ENCODE data around the gene IL36A. TPM values are rescaled to one million over a fixed set of nuclear protein-coding genes. Genes with fewer than 3 reads are reported as not detected.

The IL36A gene
- total RNA-seq, 1 experiment from 2014 or later = not detected

DNA sequence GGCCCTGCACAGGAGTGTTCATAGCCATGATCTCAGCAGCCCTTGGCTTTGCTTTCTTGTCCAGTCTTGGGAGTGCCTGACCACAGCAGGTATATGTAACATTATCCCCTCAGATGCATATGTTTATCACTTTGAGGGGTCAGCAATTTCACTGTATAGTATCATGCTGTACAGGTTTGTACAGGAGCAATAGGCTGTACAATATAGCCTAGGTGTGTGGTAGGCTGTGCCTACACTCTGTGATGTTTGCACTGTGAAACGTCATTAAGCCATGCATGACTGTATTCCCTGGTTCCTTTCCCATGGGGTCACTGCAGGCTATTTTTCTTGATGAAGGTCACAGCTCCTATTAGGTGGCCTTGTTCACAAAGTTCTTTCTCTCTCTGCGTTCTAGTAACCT lies 32.1 kb upstream of the IL36A start:
- TF ChIP-seq, protein P1, sequence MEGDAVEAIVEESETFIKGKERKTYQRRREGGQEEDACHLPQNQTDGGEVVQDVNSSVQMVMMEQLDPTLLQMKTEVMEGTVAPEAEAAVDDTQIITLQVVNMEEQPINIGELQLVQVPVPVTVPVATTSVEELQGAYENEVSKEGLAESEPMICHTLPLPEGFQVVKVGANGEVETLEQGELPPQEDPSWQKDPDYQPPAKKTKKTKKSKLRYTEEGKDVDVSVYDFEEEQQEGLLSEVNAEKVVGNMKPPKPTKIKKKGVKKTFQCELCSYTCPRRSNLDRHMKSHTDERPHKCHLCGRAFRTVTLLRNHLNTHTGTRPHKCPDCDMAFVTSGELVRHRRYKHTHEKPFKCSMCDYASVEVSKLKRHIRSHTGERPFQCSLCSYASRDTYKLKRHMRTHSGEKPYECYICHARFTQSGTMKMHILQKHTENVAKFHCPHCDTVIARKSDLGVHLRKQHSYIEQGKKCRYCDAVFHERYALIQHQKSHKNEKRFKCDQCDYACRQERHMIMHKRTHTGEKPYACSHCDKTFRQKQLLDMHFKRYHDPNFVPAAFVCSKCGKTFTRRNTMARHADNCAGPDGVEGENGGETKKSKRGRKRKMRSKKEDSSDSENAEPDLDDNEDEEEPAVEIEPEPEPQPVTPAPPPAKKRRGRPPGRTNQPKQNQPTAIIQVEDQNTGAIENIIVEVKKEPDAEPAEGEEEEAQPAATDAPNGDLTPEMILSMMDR (conservative IDR thresholded peaks at IDR 0.05) = no peak
- no peak overlapping the region for H3K9ac ChIP-seq (ENCODE audit: extremely low read depth, insufficient read length, low read length)
- H3K79me2 ChIP-seq (ENCODE audit: insufficient read depth, low read length) = no peaks in the 10 kb centered on the region
- peaks cover 2 to 42% of the 10 kb centered on the region in 2 experiments; a peak in 4 of 5 replicates for H3K9me3 Mint-ChIP-seq
- no peak overlapping the region for H2BK12ac ChIP-seq (ENCODE audit: insufficient read length, low read depth, low read length)
- H3K36me3 Mint-ChIP-seq (ENCODE audit: insufficient read depth in 1 of 3, low read depth in 3 of 3) = no peaks in the 10 kb centered on the region
- H2AK5ac ChIP-seq (ENCODE audit: insufficient read length, low read length) = no peak overlapping the region
- no CpG with 5 or more reads among the region's 2 CpGs for WGBS (ENCODE audit: extremely low coverage, insufficient read length, low lambda C conversion rate)
- H3K4me1 Mint-ChIP-seq = no peaks in the 10 kb centered on the region
- no peak overlapping the region for H2BK120ac ChIP-seq (ENCODE audit: low read depth, low read length, poor library complexity, severe bottlenecking)
- H3K27me3 Mint-ChIP-seq (ENCODE audit: low read depth) = peaks cover 31% of the 10 kb centered on the region
- H3K79me1 ChIP-seq (ENCODE audit: insufficient read depth, low read depth, low read length, poor library complexity, severe bottlenecking) = no peaks in the 10 kb centered on the region
- H3T11ph ChIP-seq (ENCODE audit: low read length) = no peak overlapping the region
- no peak overlapping the region for H3K4me3 Mint-ChIP-seq
- no peak overlapping the region for H3K27ac ChIP-seq (ENCODE audit: insufficient read length, low read depth, low read length)
- H2BK15ac ChIP-seq (ENCODE audit: low read depth, low read length) = no peak overlapping the region
- no peak overlapping the region for H3K23ac ChIP-seq (ENCODE audit: insufficient read length, low read depth, low read length)
- H3K4me2 ChIP-seq (ENCODE audit: insufficient read depth, insufficient read length, low read length) = no peak overlapping the region
- H4K20me1 ChIP-seq (ENCODE audit: control insufficient read depth, insufficient read depth, insufficient read length) = no peaks in the 10 kb centered on the region
- no peak overlapping the region for H2AFZ ChIP-seq (ENCODE audit: low read length)
- DNase-seq = no peak
- H3K9me3 ChIP-seq (ENCODE audit: control insufficient read depth, low read depth, low read length) = no peaks in the 10 kb centered on the region
- H2BK20ac ChIP-seq (ENCODE audit: low read depth, low read length, poor library complexity, severe bottlenecking) = no peak overlapping the region
- H3K56ac ChIP-seq (ENCODE audit: insufficient read length, low read depth, low read length) = no peak overlapping the region
- H3K4me1 ChIP-seq (ENCODE audit: insufficient read depth, low read length) = no peaks in the 10 kb centered on the region
- H3K18ac ChIP-seq (ENCODE audit: insufficient read length, low read depth, low read length) = no peak overlapping the region
- no peak overlapping the region for H3K14ac ChIP-seq (ENCODE audit: insufficient read depth, low read length)
- no peak overlapping the region for H4K8ac ChIP-seq (replicated peaks; ENCODE audit: insufficient read length, low read depth, low read length)
- no peak overlapping the region for H2BK5ac ChIP-seq (ENCODE audit: insufficient read length, low read length)
- no peak overlapping the region for H4K91ac ChIP-seq (ENCODE audit: insufficient read length, low read depth, low read length)
- no peak overlapping the region for H3K4ac ChIP-seq (ENCODE audit: low read depth, low read length)
- H3K27me3 ChIP-seq (ENCODE audit: insufficient read depth, low read length) = no peaks in the 10 kb centered on the region
- H3K27ac Mint-ChIP-seq = no peak overlapping the region
- no peak overlapping the region for H4K5ac ChIP-seq (ENCODE audit: insufficient read length, low read depth, low read length)
- no peaks in the 10 kb centered on the region for H3K23me2 ChIP-seq (ENCODE audit: insufficient read length, low read depth, low read length, poor library complexity, severe bottlenecking)
